Midbrain (tissue), 1 donor: ENCODE results near the gene ZNF236.

Experiments used
- DNase-seq: peaks from one replicate; lab custom pipeline; 2025; lab: John Stamatoyannopoulos, UW

ZNF236 gene

DNA sequence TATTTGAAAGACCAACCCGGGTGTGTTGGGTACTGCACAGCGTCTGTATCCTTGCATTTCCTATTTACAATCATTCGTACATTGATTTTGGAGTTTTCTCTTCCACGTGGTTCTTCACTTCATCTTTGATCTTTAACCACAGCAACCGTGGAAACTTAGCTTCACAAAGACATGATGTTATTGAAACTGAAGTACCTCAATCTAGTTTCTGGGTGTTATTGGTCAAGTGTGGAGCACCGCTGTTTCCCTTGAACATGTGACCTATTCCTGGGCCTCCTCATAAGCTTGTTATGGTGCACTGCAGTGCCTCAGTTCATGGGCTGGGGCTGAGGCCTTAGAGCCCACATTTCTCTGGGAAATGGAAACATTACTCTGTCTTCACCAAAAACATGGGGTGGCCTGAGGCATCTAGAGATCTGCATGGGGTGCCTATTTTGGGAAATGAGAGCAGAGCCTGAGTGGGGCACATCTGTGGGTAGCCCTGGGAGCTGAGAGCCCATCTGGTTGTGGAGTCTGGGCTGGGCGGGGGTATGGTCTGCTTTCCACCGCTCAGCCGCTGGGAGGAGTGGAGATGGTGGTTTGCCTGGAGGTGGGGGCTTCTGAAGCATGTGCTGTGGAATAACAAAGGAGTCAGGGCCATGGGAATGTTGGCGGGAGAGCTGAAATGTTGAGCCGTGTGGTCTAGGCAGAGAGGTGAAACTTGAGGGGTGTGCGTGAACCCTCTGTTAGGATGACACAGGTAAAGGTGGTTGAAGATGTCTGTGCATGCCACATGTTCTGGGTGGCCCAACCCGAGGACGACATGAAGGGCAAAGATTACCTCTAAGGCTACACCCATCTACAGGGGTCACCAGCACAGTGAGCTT lies 37.4 kb downstream of the ZNF236 start:
- no peak for DNase-seq

DNA sequence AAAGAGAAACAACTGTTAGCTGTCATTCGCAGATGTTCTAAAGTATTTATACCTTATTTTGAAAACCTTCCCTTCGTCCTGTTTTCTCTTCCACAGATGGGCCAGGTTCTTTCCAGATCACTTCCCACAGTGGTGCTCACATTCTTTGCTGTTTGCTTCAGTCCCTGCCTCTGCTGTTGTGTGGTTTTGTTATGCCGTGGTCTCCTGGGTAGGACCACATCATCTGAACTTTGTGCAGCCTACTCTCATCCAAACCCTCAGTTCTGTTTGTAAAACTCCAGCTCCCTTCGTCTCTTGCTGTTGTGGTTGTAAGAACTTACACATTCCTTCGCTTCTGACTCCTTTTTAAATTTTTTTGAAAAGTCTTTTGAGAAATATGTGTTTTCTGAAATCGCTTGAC lies 38.1 kb downstream of the ZNF236 start:
- DNase-seq: no peak

DNA sequence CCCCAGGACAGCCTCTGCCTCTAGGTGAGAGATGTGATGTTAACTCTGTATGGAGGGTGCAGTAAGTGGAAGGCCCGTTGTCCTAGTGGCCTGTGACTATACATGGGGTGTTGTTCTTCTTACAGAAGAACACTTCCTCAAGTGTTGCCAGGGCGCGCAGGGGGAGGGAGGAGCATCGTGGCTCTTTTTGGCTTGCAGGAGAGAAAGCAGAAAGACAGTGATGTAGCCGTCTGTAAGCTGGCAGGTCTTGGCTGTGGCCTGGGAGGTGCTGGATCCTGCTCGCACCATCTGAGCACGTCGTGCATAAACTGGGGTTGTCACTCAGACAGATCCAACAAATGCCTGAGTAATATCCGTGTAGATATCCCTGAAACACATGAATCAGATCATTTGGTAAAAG lies 44.3 kb downstream of the ZNF236 start:
- DNase-seq: no peak

DNA sequence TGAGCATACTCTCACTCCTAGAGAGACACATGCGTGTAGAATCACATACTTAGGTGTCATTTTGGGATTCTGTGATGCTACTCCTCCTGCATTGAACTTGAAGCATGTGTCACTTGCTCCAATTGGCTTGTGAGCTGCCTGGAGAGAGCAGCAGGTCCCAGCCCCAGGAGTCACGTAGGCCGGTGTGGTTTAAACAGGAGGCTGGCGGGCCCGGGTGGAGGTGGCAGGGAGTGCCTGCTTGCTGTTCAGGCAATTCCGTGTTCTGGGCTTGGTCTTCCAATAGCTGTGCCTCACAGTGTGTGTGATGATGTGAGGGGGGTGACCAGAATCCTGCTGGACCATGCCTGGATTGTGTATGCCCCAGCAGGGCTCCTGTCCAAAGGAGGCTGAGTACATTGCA lies 51.0 kb downstream of the ZNF236 start:
- DNase-seq: no peak

DNA sequence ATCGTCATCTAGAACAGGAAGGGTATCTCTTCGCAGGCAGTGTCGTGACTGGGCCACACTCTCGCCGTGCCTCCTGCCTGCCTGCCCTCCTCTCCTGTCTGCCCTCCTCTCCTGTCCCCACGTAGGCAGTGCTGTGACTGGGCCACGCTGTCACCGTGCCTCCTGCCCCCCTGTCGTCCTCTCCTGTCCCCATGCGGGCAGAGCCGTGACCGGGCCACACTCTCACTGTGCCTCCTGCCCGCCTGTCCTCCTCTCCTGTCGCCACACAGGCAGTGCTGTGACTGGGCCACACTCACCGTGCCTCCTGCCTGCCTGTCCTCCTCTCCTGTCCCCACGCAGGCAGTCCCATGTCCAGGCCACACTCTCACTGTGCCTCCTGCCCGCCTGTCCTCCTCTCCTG lies 51.4 kb downstream of the ZNF236 start:
- DNase-seq: no peak

DNA sequence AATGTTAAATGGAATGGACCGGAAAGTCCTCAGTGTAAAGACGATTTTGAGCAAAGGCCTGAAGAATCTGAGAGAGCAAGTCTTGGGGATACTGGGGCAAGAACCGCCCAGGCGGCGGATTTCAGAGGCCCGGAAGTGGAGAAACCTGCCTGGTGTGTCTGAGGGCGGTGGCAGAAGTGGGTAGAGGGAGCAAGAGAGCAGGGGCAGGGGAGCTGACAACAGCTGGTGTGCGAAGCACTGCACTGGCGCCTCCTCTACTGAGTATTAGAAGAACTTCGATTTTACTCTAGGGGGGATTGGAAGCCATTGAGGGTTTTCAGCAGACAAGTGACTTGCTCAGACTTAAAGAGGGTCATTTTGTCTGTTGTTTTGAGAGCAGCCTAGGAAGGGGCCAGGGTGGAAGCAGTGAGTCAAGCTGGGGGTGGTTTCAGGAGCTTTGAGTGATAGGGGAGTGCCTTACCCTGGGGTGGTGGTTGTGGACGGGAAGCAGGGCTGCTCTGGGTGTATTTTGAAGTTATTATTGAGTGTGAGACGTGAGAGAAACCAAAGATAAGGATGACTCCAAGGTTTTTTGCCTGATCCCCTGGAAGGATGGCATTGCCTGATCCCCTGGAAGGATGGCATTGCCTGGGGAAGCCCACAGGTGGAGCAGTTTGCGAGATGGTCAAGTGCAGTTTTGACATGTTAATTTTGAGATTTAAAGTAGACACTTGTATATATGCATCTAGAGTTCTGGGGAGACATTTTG lies 52.5 kb downstream of the ZNF236 start:
- DNase-seq: no peak

DNA sequence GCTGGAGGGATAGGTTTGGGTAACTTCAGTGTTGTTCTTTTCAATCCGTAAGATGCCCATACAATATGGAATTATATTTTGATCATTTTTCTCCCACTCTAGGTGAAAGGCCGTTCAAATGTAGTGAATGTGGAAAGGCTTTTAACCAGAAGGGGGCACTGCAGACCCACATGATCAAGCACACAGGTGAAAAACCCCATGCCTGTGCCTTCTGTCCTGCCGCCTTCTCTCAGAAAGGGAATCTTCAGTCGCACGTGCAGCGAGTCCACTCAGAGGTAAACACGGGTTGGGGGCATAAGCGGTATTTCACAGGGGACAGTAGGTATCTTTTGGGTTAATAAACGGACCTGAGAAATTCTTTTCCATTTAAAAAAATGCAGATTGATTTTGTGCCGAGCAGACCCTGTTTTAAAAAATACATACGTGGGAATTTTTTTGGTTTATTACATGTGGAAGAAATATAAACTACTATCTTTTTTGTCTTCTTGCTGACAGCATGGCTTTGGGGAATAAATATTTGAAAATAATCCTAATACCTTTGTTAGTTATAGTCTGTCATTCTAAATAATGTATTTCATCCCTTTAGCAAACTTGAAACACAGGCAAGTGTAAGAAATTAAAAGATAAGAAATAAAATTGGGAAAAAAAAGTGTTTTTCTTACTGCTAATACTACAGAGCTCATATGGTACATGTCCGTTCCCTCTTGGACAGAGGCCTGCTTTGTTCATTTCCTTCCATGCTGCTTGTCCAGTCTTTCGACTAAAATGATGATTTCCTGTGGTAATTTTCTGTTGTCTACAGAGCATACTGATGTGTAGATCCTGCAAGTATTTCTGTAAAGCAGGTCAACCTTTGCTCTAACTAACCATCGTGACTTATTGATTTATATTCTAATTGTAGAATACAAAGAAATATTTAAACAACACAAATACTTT lies 53.3 kb downstream of the ZNF236 start:
- DNase-seq: peak; percentile 36

DNA sequence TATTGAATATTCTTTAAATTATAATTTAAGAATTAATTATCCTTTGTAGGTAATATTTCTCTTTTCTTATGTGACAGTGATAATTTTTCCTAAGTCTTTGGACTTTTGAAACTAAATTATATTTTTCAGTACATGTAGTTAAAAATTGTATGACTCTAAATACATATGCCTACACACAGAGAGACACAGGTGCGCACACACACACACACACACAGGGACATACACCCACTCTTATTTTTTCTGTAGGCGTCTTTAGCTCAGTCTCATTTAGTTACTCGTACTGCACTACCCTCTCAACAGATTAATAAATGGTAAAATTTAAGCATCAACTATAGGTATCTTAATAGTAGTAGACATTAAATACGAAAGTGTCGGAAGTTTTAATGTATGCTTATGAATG lies 56.1 kb downstream of the ZNF236 start:
- DNase-seq: no peak

DNA sequence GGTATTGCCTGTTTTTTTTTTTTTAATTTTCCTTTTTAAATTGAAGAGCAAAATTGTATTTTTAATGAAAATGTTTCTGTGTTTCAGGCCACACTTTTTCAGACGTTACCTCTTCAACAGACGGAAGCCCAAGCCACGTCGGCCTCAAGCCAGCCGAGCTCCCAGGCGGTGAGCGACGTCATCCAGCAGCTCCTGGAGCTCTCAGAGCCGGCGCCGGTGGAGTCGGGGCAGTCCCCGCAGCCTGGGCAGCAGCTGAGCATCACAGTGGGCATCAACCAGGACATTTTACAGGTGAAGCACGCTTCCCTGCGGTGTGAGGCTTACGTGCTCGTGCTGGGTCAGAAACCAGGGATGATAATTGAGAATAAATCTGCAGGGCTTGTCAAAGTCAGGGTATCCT lies 57.7 kb downstream of the ZNF236 start:
- DNase-seq: no peak

DNA sequence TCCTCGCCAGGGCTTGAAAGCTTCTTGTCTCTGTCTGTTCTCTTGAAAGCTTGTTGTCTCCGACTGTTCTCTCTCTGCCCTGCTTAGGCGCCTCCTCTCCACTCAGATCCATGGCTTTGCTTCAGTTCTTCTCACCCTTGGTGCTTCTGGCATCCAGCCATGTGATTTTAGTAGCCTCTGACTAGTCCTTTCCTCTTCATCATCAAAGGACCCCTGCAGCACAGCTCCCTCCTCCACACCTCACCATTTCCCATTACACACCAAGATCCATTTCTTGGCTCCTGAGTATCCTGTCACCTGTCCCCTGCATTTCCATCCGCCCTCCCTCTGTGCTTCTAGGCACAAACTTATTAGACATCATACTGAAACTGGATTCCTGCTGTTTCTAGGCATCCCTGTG lies 59.4 kb downstream of the ZNF236 start:
- DNase-seq: no peak

DNA sequence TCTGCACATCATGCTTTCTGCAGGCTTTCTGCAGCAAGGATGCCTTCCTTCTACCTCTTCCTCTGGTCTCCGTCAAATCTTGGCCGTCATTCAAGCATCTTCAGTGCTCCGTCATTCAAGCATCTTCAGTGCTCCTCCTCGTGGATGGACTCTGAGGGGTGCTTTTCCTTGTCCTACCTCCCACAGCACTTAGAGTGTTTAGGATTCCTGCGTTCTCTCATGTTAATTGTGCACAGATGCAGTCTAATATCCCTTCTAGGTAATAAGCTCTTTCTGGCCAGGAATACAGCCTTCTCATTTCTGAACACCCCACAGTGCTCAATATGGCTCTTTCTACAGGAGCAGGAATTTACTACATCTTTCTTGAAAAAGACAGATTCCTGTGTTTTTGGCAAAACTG lies 59.8 kb downstream of the ZNF236 start:
- no peak for DNase-seq

DNA sequence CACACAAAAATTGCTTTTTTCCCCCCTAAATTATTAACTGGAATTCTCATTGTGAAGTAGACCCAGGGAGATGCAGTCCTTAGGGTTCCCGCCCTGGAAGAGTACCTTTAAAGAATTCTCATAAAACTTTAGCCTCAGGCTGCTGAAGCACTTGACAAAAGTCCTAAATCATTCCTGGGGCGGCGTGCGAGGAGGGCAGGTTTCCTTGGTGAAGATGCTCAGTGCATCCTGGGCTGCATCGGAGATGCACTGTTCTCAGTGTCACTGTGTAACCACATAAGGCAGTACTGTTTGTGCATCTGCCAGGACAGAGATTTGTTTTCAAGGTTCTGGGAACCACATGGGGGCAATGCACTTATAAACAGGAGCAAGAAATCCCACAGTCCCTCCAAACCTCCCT lies 62.6 kb downstream of the ZNF236 start:
- no peak for DNase-seq

DNA sequence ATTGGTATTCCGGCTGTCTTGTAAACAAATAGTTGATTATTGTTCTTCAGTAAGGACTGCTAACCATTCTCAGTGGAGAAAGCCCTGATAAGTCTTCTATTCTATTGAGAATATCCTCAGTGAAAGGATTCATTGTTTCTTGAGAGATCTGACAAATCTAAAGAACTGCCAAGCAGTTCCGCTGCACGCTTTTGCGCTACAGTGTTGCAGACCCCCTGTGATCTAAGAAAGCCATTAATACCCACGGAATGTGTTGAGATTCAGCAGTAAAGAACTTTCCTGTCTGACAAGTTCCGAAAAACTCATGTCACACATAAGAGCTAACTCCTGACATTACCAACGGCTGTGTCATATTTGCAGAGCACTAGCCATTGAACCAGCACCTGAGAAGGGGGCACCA lies 63.8 kb downstream of the ZNF236 start:
- no peak for DNase-seq

DNA sequence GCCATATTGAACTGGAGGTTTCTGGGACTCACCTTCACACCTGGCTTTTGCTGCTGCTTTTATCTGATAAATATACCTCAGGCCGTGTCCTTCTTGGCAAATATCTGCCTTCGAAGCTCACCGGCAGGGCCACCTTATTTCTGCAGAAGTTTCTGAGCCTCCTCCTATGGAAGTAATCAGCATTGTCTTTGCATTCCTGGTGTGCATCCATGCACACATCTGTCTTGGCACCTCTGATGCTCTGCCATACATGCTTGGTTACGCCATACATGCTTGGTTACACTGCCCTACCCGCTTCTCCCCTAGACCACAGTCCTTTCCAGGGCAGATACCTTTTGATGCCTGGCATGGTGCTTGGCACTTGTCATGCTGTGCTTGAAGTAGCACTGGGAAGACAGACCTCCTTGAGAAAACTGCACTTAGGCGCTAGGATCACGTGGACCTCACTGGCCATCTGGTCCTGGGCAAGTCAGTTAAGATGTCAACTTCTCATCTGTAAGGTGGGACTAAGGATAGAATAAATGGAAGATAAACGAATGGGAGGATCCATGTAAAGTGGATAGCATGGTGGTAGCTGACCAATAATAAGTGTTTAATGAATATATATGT lies 66.8 kb downstream of the ZNF236 start:
- no peak for DNase-seq

DNA sequence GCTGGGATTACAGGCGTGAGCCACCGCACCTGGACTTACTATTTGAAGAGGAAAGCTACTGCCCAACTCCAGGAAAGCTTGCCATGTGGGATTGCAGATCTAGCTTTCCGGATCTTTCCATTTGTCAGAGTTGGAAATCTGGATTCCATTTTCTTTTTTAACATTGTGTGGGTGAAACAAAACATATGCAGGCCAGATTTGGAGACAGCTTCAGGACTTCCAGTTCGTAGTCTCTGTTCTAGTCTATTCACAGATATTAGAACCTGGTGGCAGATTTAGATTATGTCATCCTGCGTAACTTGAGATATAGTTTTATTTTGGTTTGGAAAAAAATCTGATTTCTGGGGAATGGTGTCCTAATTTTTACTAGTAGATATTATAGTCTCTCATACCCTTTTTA lies 70.5 kb downstream of the ZNF236 start:
- DNase-seq: no peak

DNA sequence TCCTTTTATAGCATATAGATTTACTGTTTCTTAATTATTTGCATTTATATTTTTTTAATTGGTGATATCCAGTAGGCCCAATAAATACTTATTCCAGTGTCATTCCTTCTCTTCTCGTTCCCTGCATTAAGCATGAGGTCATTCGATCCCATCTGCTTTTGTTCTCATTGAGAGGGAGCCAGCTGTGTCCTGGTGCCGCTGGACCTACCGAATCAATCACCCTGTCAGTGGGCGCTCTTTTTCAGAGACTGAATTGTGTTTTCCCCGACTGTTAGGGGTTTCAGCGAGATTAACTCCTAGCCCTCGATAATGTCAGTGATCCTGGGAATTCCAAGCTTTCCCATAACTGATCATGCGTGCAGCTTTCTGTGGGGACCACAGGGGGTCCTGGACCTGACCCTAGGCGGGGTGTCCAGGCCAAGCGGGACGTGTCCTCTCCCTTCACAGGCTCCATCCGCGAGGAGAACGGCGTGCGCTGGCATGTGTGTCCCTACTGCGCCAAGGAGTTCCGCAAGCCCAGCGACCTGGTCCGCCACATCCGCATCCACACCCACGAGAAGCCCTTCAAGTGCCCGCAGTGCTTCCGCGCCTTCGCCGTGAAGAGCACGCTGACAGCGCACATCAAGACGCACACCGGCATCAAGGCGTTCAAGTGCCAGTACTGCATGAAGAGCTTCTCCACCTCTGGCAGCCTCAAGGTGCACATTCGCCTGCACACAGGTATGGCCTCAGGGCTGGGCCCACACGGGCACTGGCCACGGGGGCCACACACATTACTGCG lies 72.4 kb downstream of the ZNF236 start:
- no peak for DNase-seq

DNA sequence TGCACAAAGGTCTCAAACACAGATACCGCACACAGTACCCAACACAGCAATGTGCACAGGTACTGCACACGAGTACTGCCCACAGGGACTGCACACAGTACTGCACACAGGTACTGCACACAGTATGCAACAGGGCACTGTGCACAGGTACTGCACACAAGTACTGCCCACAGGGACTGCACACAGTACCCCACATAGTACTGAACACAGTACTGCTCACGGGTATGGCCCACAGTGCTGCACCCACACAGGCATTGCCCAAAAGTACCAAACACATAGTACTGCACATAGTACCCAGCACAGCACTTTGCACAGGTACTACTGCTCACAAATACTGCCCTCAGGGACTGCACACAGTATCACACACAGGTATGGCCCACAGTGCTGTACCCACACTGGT lies 73.1 kb downstream of the ZNF236 start:
- no peak for DNase-seq

DNA sequence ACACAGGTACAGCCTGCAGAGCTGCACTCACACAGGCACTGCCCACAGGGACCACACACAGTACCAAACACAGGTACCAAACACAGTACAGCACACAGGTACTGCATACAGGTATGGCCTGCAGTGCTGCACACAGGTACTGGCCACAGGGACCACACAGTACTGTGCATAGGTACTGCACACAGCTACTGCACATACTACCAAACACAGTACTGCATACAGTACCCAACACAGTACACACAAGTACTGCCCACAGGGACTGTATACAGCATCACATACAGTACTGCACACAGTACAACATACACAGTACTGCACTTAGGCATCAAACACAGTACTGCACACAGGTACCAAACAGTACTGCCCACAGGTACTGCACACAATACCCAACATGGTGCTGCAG lies 74.3 kb downstream of the ZNF236 start:
- DNase-seq: no peak

DNA sequence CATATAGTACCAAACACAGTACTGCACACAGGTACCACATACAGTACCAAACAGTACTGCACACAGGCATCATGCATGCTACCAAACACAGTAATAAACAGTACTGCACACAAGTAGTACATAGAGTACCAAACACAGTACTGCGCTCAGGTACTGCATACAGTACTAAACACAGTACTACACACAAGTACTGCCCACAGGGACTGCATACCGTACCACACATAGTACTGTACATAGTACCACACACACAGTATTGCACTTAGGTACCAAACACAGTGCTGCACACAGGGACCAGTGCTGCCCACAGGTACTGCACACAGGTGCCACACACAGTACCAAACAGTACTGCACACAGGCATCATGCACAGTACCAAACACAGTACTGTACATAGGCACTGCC lies 74.9 kb downstream of the ZNF236 start:
- no peak for DNase-seq

DNA sequence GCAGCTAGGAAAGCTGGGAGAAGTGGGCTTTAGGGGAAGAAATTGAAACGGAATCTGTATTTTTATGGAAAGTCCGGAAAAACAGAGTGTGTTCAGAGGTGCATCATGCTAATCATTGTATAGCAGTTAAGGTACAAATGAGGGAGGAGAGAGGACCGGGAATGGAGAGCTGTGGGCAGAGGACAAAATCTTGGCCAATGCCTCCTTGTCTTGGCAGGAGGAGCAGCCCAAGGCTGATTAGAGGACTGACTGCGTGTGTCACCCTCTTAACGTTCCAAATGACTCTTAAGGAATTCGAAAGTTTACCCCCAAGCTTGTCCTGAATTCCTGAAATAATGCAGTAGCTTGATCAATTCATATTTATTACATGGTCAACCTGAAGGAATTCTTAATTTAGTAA lies 81.0 kb downstream of the ZNF236 start:
- DNase-seq: no peak

DNA sequence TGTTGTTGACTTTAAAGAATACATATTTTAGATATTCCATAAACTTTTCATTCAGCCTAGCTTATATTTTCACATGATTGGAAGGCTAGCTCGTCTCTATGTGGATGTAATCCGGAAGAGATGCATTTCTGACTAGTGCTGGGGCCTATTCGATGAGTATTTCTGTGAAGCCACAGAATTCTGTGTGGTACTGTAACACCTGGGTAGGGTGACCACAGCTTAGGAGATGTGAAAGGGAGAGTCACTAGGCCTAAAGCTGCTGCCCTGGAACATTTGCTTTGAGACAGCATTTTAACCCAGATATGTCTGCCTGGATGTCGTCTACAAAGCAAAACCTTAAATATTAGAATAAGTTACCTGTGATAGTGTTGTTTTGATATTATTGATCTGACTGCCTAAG lies 83.5 kb downstream of the ZNF236 start:
- DNase-seq: no peak
